ENCODE data around the gene ARMC5. TPM values are rescaled to one million over a fixed set of nuclear protein-coding genes. Genes with fewer than 3 reads are reported as not detected.

Gene ARMC5
- total and polyA plus RNA-seq, 8 donors, result 2.3 to 18.1 (median 4.5) TPM

DNA sequence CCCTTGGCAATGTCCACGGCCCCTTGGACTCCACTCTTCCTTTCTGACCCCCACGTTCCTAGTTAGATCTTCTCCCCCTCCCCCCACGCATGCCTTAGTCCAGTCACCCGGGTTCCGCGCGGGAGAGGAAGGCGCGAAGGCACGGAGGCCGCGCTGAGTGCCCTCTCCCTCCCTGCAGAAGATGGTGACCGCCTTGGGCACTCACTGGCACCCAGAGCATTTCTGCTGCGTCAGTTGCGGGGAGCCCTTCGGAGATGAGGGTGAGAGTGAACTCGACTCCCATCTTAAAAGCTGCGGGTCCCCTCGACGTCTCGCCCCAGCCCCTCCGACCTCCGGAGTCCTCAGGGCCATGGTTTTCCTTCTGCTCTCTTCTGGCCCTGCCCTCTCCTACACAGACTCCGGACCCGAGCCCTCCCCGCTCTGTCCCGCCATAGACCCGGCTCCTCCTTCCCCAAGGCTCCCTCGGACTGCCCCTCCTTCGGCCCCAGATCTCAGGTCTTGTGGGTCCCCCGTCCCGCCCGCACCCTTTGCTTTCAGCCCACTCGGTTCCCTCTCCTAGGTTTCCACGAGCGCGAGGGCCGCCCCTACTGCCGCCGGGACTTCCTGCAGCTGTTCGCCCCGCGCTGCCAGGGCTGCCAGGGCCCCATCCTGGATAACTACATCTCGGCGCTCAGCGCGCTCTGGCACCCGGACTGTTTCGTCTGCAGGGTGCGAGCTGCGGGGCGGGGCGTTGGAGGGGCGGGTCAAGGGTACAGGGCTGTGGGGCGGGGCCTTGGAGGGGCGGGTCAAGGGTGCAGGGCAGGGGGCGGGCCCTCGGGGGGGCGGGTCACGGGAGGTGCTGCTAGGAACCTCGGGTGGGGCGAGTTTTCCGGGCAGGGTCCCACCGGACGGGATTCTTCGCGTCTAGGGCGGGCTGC, 17.3 kb downstream of the ARMC5 start:
- no peaks in the 10 kb centered on the region for H3K9me3 ChIP-seq
- TF ChIP-seq, protein P1, sequence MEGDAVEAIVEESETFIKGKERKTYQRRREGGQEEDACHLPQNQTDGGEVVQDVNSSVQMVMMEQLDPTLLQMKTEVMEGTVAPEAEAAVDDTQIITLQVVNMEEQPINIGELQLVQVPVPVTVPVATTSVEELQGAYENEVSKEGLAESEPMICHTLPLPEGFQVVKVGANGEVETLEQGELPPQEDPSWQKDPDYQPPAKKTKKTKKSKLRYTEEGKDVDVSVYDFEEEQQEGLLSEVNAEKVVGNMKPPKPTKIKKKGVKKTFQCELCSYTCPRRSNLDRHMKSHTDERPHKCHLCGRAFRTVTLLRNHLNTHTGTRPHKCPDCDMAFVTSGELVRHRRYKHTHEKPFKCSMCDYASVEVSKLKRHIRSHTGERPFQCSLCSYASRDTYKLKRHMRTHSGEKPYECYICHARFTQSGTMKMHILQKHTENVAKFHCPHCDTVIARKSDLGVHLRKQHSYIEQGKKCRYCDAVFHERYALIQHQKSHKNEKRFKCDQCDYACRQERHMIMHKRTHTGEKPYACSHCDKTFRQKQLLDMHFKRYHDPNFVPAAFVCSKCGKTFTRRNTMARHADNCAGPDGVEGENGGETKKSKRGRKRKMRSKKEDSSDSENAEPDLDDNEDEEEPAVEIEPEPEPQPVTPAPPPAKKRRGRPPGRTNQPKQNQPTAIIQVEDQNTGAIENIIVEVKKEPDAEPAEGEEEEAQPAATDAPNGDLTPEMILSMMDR (IDR thresholded peaks at IDR 0.05), result no peak
- H3K27ac ChIP-seq, result peak overlapping the region; percentile 78 to 91 (median 88)
- DNase-seq (peak; percentile 89 to 96 (median 95)), FAIRE-seq (no peak), ATAC-seq (peak; percentile 85 to 92 (median 86))
- WGBS, 2 donors, result 10% methylated on average over 49 to 68 of the region's 68 CpGs
- intact Hi-C loops (cut with DNase I), result no loop called here
- peaks cover 0 to 7% (median 3%) of the 10 kb centered on the region in 3 donors for H3K4me1 ChIP-seq
- H3K36me3 ChIP-seq, result no peaks in the 10 kb centered on the region
- no peaks in the 10 kb centered on the region for H3K27me3 ChIP-seq
- peak overlapping the region; percentile 45 to 62 (median 54) for H3K4me3 ChIP-seq

DNA sequence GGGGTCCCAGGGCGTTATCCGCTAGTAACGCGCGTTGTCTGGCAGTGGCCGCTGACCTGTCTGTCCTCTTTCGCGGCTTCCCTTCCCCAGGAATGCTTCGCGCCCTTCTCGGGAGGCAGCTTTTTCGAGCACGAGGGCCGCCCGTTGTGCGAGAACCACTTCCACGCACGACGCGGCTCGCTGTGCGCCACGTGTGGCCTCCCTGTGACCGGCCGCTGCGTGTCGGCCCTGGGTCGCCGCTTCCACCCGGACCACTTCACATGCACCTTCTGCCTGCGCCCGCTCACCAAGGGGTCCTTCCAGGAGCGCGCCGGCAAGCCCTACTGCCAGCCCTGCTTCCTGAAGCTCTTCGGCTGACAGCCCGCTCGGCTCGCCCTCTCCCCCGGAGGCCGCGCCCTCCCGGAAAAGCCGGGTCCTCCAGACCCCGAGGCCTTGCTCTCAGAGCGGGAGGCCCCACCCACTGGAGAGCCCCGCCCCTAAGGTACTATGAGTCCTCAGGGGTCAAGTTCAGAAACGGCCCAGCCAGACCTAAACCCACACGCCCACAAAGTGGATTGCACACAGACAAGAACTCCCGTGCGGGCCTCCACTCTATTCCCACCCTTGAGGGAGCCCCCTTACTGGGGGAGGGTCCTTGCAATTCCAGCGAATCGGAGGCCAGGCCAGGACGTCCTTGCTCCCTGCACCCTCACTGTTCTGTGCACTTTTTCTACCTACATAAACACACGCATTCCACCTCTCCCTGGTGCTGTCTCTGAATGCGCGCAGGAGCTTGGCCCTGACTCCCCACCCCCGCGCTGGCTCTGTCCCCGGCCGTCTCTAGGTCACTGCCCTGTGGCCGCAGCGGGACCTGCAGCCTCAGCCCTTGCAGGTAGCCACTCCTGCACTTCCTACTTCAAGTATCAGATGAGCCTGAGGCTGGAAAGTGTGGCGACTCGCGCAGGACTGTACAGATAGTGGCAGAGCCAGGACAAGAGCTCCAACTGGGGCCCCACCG, 18.2 kb downstream of the ARMC5 start:
- Histone ChIP-seq H3K4me1 (peaks cover 0 to 7% (median 3%) of the 10 kb centered on the region in 3 donors), H3K27ac (peak overlapping the region; percentile 78 to 91 (median 88)), H3K9me3 (no peaks in the 10 kb centered on the region), H3K4me3 (peak overlapping the region; percentile 45 to 62 (median 54)), H3K27me3 (no peaks in the 10 kb centered on the region), H3K36me3 (no peaks in the 10 kb centered on the region)
- DNase-seq (peak; percentile 82 to 95 (median 84)), ATAC-seq (peak; percentile 76 to 83 (median 78)), FAIRE-seq (no peak)
- 9 to 14% methylated on average over 60 to 67 of the region's 67 CpGs for WGBS, 2 donors
- TF ChIP-seq, protein P1 (IDR thresholded peaks at IDR 0.05), result peak; percentile 29 to 55 (median 40)
- intact Hi-C loops (cut with DNase I), result no loop called here

DNA sequence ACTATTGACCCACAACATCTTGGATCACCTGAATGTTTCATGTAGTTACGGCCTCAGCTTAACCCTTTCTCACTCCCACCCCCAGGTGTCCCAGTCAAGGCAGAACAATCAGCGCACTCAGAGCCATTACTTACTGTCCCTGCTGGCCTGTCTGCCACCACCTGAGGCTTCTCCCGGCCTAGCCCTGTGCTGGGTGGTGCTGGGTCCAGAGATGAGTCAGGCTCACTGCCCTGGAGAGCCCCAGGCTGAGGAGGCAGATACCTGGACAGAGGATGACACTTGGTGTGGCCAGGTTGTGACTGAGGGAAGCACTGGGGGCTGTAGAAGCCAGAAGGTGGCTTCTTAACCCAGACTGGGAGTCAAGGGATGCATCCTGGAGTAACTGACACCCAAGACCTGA, 19.7 kb downstream of the ARMC5 start:
- Histone ChIP-seq H3K4me3 (no peak overlapping the region), H3K9me3 (no peaks in the 10 kb centered on the region), H3K36me3 (no peaks in the 10 kb centered on the region), H3K4me1 (peaks cover 0 to 3% (median 3%) of the 10 kb centered on the region in 3 donors), H3K27ac (no peak overlapping the region), H3K27me3 (no peaks in the 10 kb centered on the region)
- WGBS, 2 donors, result 85 to 86% methylated on average over 3 of the region's 3 CpGs
- TF ChIP-seq, protein P1 (IDR thresholded peaks at IDR 0.05), result no peak
- DNase-seq, result no peak
- FAIRE-seq, result no peak
- ATAC-seq, result no peak
- intact Hi-C loops (cut with DNase I), result no loop called here

DNA sequence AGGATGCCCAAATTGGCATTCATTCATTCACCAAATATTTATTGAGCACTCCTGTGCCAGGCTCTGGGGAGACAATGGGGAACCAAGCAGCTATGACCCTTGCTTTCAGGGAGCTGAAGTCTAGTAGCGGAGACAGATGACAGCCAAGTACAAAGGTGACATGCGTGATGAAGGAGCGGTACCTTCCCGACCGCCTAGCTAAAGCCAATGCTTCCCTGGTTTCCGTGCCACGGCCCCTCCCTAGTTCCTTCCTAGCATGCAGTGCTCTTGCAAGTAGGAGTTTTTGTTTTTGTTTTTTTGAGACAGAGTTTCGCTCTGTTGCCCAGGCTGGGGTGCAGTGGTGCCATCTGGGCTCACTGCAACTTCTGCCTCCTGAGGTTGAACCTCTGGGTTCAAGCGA, 20.4 kb downstream of the ARMC5 start:
- no peaks in the 10 kb centered on the region for H3K9me3 ChIP-seq
- no peak for DNase-seq
- H3K4me3 ChIP-seq, result no peak overlapping the region
- WGBS, 2 donors, result 85 to 88% methylated on average over 9 of the region's 9 CpGs
- no peak overlapping the region for H3K27ac ChIP-seq
- H3K36me3 ChIP-seq, result no peaks in the 10 kb centered on the region
- TF ChIP-seq, protein P1 (IDR thresholded peaks at IDR 0.05), result no peak
- intact Hi-C loops (cut with DNase I), result loop anchor here in 1 of 3 donors (10.0 kb wide), 1 partner anchor 225 kb away; no protein-coding TSS in a partner anchor
- no peak for FAIRE-seq
- H3K27me3 ChIP-seq, result no peaks in the 10 kb centered on the region
- no peak for ATAC-seq
- peaks cover 0 to 3% (median 3%) of the 10 kb centered on the region in 3 donors for H3K4me1 ChIP-seq
